BJ (cell line): ENCODE measurements around the gene CLMP. TPM values are rescaled to one million over a fixed set of nuclear protein-coding genes. Genes with fewer than 3 reads are reported as not detected.
A peak's percentile ranks its signal among the peaks of the same experiment; 100 is the strongest.

Source experiments
- CTCF ChIA-PET: fragments of 350-600 bp; formaldehyde crosslinking; extraction: SDS; loops from one replicate; lab custom pipeline; 2021; ENCODE audit warnings: antibody characterized with exemption, inconsistent platforms; lab: Yijun Ruan, JAX
- POLR2A ChIA-PET: fragments of 300-600 bp; sonication (Branson Sonifier 250); formaldehyde crosslinking; extraction: SDS; loops from one replicate; lab custom pipeline; 2021; ENCODE audit warnings: antibody characterized with exemption; lab: Charles Lee
- DNase-seq: peaks from one replicate; pipeline ENCODE4 v3.0.0-alpha.2; 2011; ENCODE audit warnings: low read depth
- H3K27me3 ChIP-seq: 2 replicates; pipeline ENCODE4 v1.6.0; 2011; ENCODE audit warnings: low read length; ENCODE audit not compliant: control insufficient read depth, insufficient read depth
- H3K36me3 ChIP-seq: 2 replicates; pipeline ENCODE4 v1.5.1; 2011; ENCODE audit warnings: low read length; ENCODE audit not compliant: control insufficient read depth, insufficient read depth
- H3K4me3 ChIP-seq: 2 replicates; pipeline ENCODE4 v1.5.1; 2011; ENCODE audit warnings: low read depth, mild to moderate bottlenecking, control low read depth, low read length
- CTCF ChIP-seq: IDR thresholded peaks from 2 replicates; pipeline ENCODE4 v1.5.1; 2011; ENCODE audit warnings: low read depth, mild to moderate bottlenecking, control low read depth, inconsistent platforms, low read length, moderate library complexity; ENCODE audit not compliant: insufficient read depth
- polyA plus RNA-seq: library from polyadenylated mRNA; depleted of rRNA; stranded (reverse); fragments of >200 nt; gene quantifications from 2 replicates; pipeline ENCODE4 v1.2.3, GENCODE V29; 2011

CLMP gene
- polyA plus RNA-seq, 1 experiment: 219 TPM

GRCh38 chr11:123084454-123084853 lies 110.6 kb downstream of the CLMP start:
- H3K27me3 ChIP-seq: no peaks in the 10 kb centered on the region
- no peak for TF ChIP-seq CTCF
- DNase-seq: no peak
- H3K4me3 ChIP-seq: no peak overlapping the region
- POLR2A ChIA-PET: no interaction called here
- peaks cover 13% of the 10 kb centered on the region for H3K36me3 ChIP-seq
- CTCF ChIA-PET: interaction anchor here (0.6 kb wide), 1 partner anchor 30 kb away, joined by 3 read pairs; no protein-coding TSS in a partner anchor

GRCh38 chr11:123083623-123084029 lies 111.4 kb downstream of the CLMP start:
- ChIA-PET CTCF (interaction anchor here (0.6 to 1.1 kb wide), 3 partner anchors 9 to 19 kb away, joined by 3 to 4 read pairs (median 4); no protein-coding TSS in a partner anchor), POLR2A (interaction anchor here (0.6 kb wide), 1 partner anchor 18 kb away, joined by 4 read pairs; no protein-coding TSS in a partner anchor)
- no peaks in the 10 kb centered on the region for H3K27me3 ChIP-seq
- no peak overlapping the region for H3K4me3 ChIP-seq
- no peak for TF ChIP-seq CTCF
- DNase-seq: peak; percentile 91
- peaks cover 13% of the 10 kb centered on the region for H3K36me3 ChIP-seq

GRCh38 chr11:123082977-123083376 lies 112.1 kb downstream of the CLMP start:
- no peak for DNase-seq
- H3K4me3 ChIP-seq: no peak overlapping the region
- H3K27me3 ChIP-seq: no peaks in the 10 kb centered on the region
- TF ChIP-seq CTCF: no peak
- peaks cover 13% of the 10 kb centered on the region for H3K36me3 ChIP-seq
- CTCF ChIA-PET: interaction anchor here (0.6 to 1.1 kb wide), 3 partner anchors 9 to 20 kb away, joined by 3 to 4 read pairs (median 4); no protein-coding TSS in a partner anchor
- POLR2A ChIA-PET: interaction anchor here (0.6 kb wide), 1 partner anchor 19 kb away, joined by 4 read pairs; no protein-coding TSS in a partner anchor

- POLR2A ChIA-PET: no interaction called here
- CTCF ChIA-PET: interaction anchor here (0.6 to 1.2 kb wide), 4 partner anchors 8 to 196 kb away, joined by 3 to 5 read pairs (median 3); no protein-coding TSS in a partner anchor
These were observed 115.0 kb downstream of the CLMP start for GRCh38 chr11:123080015-123080414.

GRCh38 chr11:123076484-123076883 lies 118.6 kb downstream of the CLMP start:
- no peak for DNase-seq
- no peak for TF ChIP-seq CTCF
- Histone ChIP-seq H3K27me3 (no peaks in the 10 kb centered on the region), H3K36me3 (peaks cover 15% of the 10 kb centered on the region), H3K4me3 (no peak overlapping the region)
- POLR2A ChIA-PET: no interaction called here
- CTCF ChIA-PET: no interaction called here

More at GRCh38 chr11:123080015-123080414, 115.0 kb downstream of the CLMP start:
- no peaks in the 10 kb centered on the region for H3K27me3 ChIP-seq
- no peak for TF ChIP-seq CTCF
- peaks cover 13% of the 10 kb centered on the region for H3K36me3 ChIP-seq
- no peak for DNase-seq
- H3K4me3 ChIP-seq: no peak overlapping the region
